Measurements from ENCODE around the gene SELENOS.

DNA sequence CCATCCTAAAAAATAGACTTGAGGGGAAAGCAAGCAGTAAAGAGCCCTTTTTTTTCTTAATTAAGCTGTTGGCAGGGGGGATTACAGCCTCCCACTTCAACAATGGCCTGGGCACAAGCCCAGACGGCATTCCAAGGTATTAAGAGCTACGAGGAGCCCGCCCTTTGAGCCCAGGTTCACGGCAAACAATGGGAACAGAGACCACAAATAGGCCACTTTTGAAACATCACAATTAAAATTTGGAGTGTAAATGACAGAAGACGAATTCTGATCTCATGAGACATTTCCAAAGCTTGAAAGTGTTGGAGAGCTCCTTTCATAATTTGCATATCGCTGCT lies 34.3 kb downstream of the SELENOS start:
- TF ChIP-seq, protein P1, sequence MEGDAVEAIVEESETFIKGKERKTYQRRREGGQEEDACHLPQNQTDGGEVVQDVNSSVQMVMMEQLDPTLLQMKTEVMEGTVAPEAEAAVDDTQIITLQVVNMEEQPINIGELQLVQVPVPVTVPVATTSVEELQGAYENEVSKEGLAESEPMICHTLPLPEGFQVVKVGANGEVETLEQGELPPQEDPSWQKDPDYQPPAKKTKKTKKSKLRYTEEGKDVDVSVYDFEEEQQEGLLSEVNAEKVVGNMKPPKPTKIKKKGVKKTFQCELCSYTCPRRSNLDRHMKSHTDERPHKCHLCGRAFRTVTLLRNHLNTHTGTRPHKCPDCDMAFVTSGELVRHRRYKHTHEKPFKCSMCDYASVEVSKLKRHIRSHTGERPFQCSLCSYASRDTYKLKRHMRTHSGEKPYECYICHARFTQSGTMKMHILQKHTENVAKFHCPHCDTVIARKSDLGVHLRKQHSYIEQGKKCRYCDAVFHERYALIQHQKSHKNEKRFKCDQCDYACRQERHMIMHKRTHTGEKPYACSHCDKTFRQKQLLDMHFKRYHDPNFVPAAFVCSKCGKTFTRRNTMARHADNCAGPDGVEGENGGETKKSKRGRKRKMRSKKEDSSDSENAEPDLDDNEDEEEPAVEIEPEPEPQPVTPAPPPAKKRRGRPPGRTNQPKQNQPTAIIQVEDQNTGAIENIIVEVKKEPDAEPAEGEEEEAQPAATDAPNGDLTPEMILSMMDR (IDR thresholded peaks at IDR 0.05) = no peak
- TF ChIP-seq EP300 (IDR thresholded peaks at IDR 0.05) = no peak
- no peak for TF ChIP-seq POLR2A (IDR thresholded peaks at IDR 0.05)
